Smooth muscle cell (in vitro differentiated cells): ENCODE results near the gene BHLHE23. TPM values are rescaled to one million over a fixed set of nuclear protein-coding genes. Genes with fewer than 3 reads are reported as not detected.

Experiments
- DNase-seq: peaks from one replicate; lab custom pipeline; 2025; ENCODE audit not compliant: unreplicated experiment; lab: John Stamatoyannopoulos, UW
- H2AFZ ChIP-seq: fragments of 200-600 bp; sonication (generic); 2 replicates; pipeline ENCODE4 v1.6.0; 2016; ENCODE audit warnings: antibody characterized with exemption, low read depth, mild to moderate bottlenecking
- H3F3A ChIP-seq: fragments of 200-600 bp; sonication (generic); 2 replicates; pipeline ENCODE4 v1.6.0; 2017; ENCODE audit warnings: antibody characterized with exemption, low read depth
- H3K27ac ChIP-seq: fragments of 200-600 bp; sonication (generic); 2 replicates; pipeline ENCODE4 v1.5.1; 2016; ENCODE audit warnings: low read depth, mild to moderate bottlenecking
- H3K27me3 ChIP-seq: fragments of 200-600 bp; sonication (generic); 2 replicates; pipeline ENCODE4 v1.6.1; 2016; ENCODE audit warnings: low read depth, mild to moderate bottlenecking
- H3K36me3 ChIP-seq: fragments of 200-600 bp; sonication (generic); 2 replicates; pipeline ENCODE4 v1.5.1; 2016; ENCODE audit warnings: low read depth
- H3K4me1 ChIP-seq: fragments of 200-600 bp; sonication (generic); 2 replicates; pipeline ENCODE4 v1.5.1; 2016; ENCODE audit warnings: low read depth
- H3K4me2 ChIP-seq: fragments of 200-600 bp; sonication (generic); 2 replicates; pipeline ENCODE4 v1.6.0; 2016; ENCODE audit warnings: mild to moderate bottlenecking
- H3K4me3 ChIP-seq: fragments of 200-600 bp; sonication (generic); 2 replicates; pipeline ENCODE4 v1.5.1; 2016; ENCODE audit warnings: mild to moderate bottlenecking
- H3K79me2 ChIP-seq: fragments of 200-600 bp; sonication (generic); 2 replicates; pipeline ENCODE4 v1.6.0; 2016; ENCODE audit warnings: low read depth, mild to moderate bottlenecking
- H3K9ac ChIP-seq: fragments of 200-600 bp; sonication (generic); 2 replicates; pipeline ENCODE4 v1.6.0; 2016; ENCODE audit warnings: low read depth
- H3K9me3 ChIP-seq: fragments of 200-600 bp; sonication (generic); replicated peaks from 2 replicates; pipeline ENCODE4 v1.5.1; 2016; ENCODE audit warnings: low read depth
- H4K20me1 ChIP-seq: fragments of 200-600 bp; sonication (generic); 2 replicates; pipeline ENCODE4 v1.6.0; 2016; ENCODE audit warnings: low read depth
- WGBS: methylation state at CpG from one replicate; pipeline ENCODE4 v1.1.7; 2016; ENCODE audit warnings: low lambda C conversion rate; 5-methylcytosine and 5-hydroxymethylcytosine counted together
- polyA plus RNA-seq: library from polyadenylated mRNA; unstranded; fragments of >200 nt; fragmentation: Nextera tagmentation; extraction: Ambion mirVana; gene quantifications from 2 replicates; pipeline ENCODE4 v1.2.1, GENCODE V29; 2016
- total RNA-seq: library from RNA; depleted of rRNA; stranded (reverse); fragments of >200 nt; gene quantifications from 2 replicates; pipeline ENCODE4 v1.2.3, GENCODE V29; 2014
- TF ChIP-seq, protein P1 (sequence below): fragments of 200-600 bp; sonication (generic); IDR thresholded peaks from 2 replicates; pipeline ENCODE4 v1.5.1; 2017; ENCODE audit warnings: borderline replicate concordance, mild to moderate bottlenecking, antibody characterized with exemption; ENCODE audit not compliant: insufficient read depth, poor library complexity, severe bottlenecking

BHLHE23 gene
- total and polyA plus RNA-seq, 2 experiments from 2014 or later, result not detected

DNA sequence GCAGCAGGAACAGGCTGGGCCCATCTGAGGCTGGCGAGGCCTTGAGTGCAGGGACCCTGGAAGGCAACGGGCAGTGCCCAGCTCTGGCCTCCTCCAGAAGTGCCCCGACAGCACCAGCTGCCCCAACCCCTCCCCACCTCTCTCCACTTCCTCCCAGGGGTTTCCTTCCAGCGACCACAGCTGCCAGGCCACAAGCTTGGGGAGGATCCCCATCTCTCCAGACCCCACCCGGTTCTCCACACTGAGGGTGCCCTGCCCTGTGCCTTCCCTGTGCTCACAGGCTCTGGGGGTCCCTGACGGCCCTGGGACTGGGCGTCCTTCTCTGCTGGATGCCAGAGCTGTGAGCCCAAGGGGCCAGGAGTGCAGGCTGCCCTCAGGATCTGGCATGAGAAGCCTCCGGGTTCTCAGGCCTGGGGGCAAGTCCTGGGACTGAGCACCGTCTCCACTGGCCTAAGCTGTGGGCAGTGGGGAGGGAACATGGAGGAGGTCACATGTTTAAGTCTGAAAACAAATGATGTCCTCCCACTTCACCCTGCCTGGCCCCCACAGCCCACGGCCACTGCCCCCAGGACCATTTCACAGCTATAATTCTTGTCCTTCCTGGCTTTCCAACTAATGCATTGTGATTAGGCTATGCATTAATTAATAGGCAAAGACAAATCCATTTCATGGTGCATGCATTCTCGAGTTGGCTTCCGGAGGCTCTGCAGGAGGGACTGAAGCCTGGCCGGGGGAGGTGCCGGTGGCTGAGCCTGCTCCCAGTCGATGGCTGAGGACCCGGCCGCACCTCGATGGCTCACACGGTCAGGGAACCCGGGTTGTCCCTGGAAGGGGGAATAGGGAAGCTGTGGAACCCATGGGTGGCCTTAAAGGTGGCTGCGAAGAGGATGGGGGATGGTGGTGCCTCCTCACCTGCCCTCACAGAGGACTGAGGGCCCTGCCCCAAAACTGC, 24.4 kb downstream of the BHLHE23 start:
- Histone ChIP-seq H3F3A (no peaks in the 10 kb centered on the region), H3K27me3 (peaks cover 27% of the 10 kb centered on the region), H3K4me1 (no peaks in the 10 kb centered on the region), H2AFZ (no peak overlapping the region), H3K9me3 (no peaks in the 10 kb centered on the region), H4K20me1 (no peaks in the 10 kb centered on the region), H3K36me3 (no peaks in the 10 kb centered on the region), H3K4me2 (no peak overlapping the region), H3K79me2 (no peaks in the 10 kb centered on the region), H3K4me3 (no peak overlapping the region), H3K27ac (no peak overlapping the region), H3K9ac (no peak overlapping the region)
- TF ChIP-seq, protein P1, sequence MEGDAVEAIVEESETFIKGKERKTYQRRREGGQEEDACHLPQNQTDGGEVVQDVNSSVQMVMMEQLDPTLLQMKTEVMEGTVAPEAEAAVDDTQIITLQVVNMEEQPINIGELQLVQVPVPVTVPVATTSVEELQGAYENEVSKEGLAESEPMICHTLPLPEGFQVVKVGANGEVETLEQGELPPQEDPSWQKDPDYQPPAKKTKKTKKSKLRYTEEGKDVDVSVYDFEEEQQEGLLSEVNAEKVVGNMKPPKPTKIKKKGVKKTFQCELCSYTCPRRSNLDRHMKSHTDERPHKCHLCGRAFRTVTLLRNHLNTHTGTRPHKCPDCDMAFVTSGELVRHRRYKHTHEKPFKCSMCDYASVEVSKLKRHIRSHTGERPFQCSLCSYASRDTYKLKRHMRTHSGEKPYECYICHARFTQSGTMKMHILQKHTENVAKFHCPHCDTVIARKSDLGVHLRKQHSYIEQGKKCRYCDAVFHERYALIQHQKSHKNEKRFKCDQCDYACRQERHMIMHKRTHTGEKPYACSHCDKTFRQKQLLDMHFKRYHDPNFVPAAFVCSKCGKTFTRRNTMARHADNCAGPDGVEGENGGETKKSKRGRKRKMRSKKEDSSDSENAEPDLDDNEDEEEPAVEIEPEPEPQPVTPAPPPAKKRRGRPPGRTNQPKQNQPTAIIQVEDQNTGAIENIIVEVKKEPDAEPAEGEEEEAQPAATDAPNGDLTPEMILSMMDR, result no peak
- DNase-seq, result no peak
- WGBS, result 84% methylated on average over 18 of the region's 21 CpGs

DNA sequence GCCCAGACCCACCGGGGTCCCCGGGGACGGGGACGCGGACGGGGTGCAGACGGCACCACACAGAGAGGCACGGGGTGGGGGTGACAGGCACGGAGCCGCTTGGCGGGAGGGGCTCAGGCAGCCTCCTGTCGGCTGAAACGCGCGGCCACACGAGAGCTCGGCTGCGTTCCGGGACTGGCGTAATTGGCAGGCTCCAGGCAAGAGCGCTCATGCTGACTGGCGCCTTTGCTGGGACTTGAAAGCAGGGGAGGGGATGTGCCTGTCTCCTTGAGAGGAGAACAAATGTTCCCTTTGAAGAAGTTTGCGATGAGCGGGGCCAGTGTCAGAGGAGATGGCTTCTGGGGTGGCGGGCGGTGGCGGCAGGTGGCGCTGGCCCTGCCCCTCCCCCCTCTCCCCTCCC, 25.8 kb downstream of the BHLHE23 start:
- H3K27ac ChIP-seq, result no peak overlapping the region
- no peaks in the 10 kb centered on the region for H3K4me1 ChIP-seq
- no peak for DNase-seq
- H3F3A ChIP-seq, result no peaks in the 10 kb centered on the region
- no peaks in the 10 kb centered on the region for H3K36me3 ChIP-seq
- no peaks in the 10 kb centered on the region for H3K9me3 ChIP-seq
- H3K4me3 ChIP-seq, result no peak overlapping the region
- 72% methylated on average over 22 of the region's 28 CpGs for WGBS
- TF ChIP-seq, protein P1, result no peak
- no peak overlapping the region for H3K4me2 ChIP-seq
- H3K79me2 ChIP-seq, result no peaks in the 10 kb centered on the region
- H3K9ac ChIP-seq, result no peak overlapping the region
- H2AFZ ChIP-seq, result no peak overlapping the region
- no peaks in the 10 kb centered on the region for H4K20me1 ChIP-seq
- H3K27me3 ChIP-seq, result peaks cover 22% of the 10 kb centered on the region

DNA sequence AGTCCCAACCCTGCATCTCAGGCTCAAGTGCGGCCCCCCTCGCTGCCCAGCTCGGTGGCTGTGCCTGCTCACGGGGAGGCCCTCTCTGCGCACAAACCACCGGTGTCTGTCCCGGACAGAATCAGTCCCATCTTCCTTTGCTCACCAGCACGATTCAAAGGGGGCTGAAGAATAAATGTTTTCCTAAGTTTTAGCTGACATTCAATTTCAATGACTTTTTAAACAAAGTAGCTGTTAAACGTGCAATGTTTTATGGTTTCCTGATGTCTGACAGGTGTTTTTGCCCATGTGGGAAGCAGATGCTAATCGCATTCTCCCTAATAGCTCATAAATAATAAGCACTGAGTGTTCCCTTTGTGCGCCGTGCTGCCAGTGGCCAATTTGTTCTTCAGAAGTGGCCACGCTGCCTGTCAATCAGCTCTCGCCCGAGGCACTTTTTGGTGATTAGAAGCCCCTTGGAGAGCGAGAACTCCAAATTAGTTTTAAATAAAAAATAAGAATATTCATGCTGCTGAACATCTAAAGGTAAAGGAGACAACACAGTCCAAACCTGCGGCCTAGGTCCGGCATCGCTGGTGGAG, 26.3 kb downstream of the BHLHE23 start:
- Histone ChIP-seq H3K27ac (no peak overlapping the region), H3K4me3 (no peak overlapping the region), H3F3A (no peaks in the 10 kb centered on the region), H3K9ac (no peak overlapping the region), H3K9me3 (no peaks in the 10 kb centered on the region), H3K79me2 (no peaks in the 10 kb centered on the region), H4K20me1 (no peaks in the 10 kb centered on the region), H3K4me1 (no peaks in the 10 kb centered on the region), H3K4me2 (no peak overlapping the region), H2AFZ (no peak overlapping the region), H3K36me3 (no peaks in the 10 kb centered on the region), H3K27me3 (peaks cover 26% of the 10 kb centered on the region)
- no peak for DNase-seq
- 87% methylated on average over 19 of the region's 19 CpGs for WGBS
- TF ChIP-seq, protein P1, result no peak
